Esophagus mucosa (tissue), 1 donor: ENCODE measurements around the gene OR10A3. TPM values are rescaled to one million over a fixed set of nuclear protein-coding genes. Genes with fewer than 3 reads are reported as not detected.

Experiments
- ATAC-seq: fragments of 200-7000 bp; cut with Tn5 transposase; one replicate; pipeline ENCODE4 v1.9.1; 2020
- total RNA-seq: library from RNA; stranded (reverse); gene quantifications from one replicate; pipeline ENCODE4 v1.2.4, GENCODE V29; 2023
- donor health status: DM: yes; HTN: yes; CAD: no.

The OR10A3 gene
- total RNA-seq, 1 donor from 2014 or later = not detected

GRCh38 chr11:7892059-7892699 is 49.3 kb downstream of the OR10A3 start:
- ATAC-seq = no peak

GRCh38 chr11:7890417-7891172 is 50.9 kb downstream of the OR10A3 start:
- ATAC-seq = no peak

GRCh38 chr11:7889985-7890384 is 51.5 kb downstream of the OR10A3 start:
- no peak for ATAC-seq

Other genes with a start within 250 kb of the OR10A3 start
- gene OVCH2, start 235.2 kb downstream of the OR10A3 start, total RNA-seq = 0.44 TPM
- not detected for gene OR5P2, start 144.8 kb downstream of the OR10A3 start, total RNA-seq
- gene OR5P3, start 110.9 kb downstream of the OR10A3 start, total RNA-seq = not detected
- not detected for gene OR10A6, start 10.4 kb downstream of the OR10A3 start, total RNA-seq
- not detected for gene NLRP10, start 23.7 kb upstream of the OR10A3 start, total RNA-seq
- 206 TPM for gene EIF3F, start 45.6 kb upstream of the OR10A3 start, total RNA-seq
- 1.00 TPM for gene TUB, start 139.5 kb upstream of the OR10A3 start, total RNA-seq
- 4.7 TPM for gene RIC3, start 227.3 kb upstream of the OR10A3 start, total RNA-seq